Measurements from ENCODE around the gene BPIFB4. TPM values are rescaled to one million over a fixed set of nuclear protein-coding genes. Genes with fewer than 3 reads are reported as not detected.
"Not testable (repeated sequence)": the region's sequence is repeated elsewhere in the genome, so short reads cannot be mapped to it uniquely, and the experiment has no call there.

The BPIFB4 gene
- total RNA-seq, 1 experiment from 2014 or later, result not detected

- POLR2A ChIA-PET, result no interaction called here
- Histone ChIP-seq H3K36me3 (ENCODE audit: control insufficient read depth, insufficient read depth, low read length) (no peaks in the 10 kb centered on the region), H3K27ac (ENCODE audit: low read length) (no peak overlapping the region), H3K27me3 (ENCODE audit: control insufficient read depth, insufficient read depth, low read length) (peaks cover 3% of the 10 kb centered on the region), H3K4me3 (ENCODE audit: low read depth in 2 of 2, low read length in 2 of 2) (no peak overlapping the region), H3K9me3 (ENCODE audit: control insufficient read depth, insufficient read depth, low read depth, low read length) (no peaks in the 10 kb centered on the region), H3K4me1 (ENCODE audit: control insufficient read depth, insufficient read depth, low read length) (no peaks in the 10 kb centered on the region)
- intact Hi-C loops (cut with micrococcal nuclease; ENCODE audit: unreplicated experiment), result no loop called here
- no peak for ATAC-seq
- in situ Hi-C loops (cut with HindIII; ENCODE audit: low pct_unique_long_range_greater_than_20kb, low sequenced_read_pairs), result no loop called here
- TF ChIP-seq CTCF (IDR thresholded peaks at IDR 0.05), result no peak
- TF ChIP-seq POLR2AphosphoS5 (IDR thresholded peaks at IDR 0.05; ENCODE audit: low read depth, low read length), result no peak
- TF ChIP-seq SIN3A (IDR thresholded peaks at IDR 0.05; ENCODE audit: borderline replicate concordance, insufficient read depth, low read depth, low read length), result no peak
- no peak for TF ChIP-seq REST (IDR thresholded peaks at IDR 0.05; ENCODE audit: insufficient read depth in 1 of 2, low read depth in 2 of 2, low read length in 1 of 2)
- TF ChIP-seq TCF7L2 (IDR thresholded peaks at IDR 0.05; ENCODE audit: low read depth, low read length), result no peak
- BruUV-seq (replicated peaks), result no TSS peak
- no peak for DNase-seq (ENCODE audit: low read depth, low spot score)
- CTCF ChIA-PET, result no interaction called here
Observed at GRCh38 chr20:33105316-33105924, 26.0 kb downstream of the BPIFB4 start.

GRCh38 chr20:33106058-33106620 is 26.7 kb downstream of the BPIFB4 start:
- H3K36me3 ChIP-seq (ENCODE audit: control insufficient read depth, insufficient read depth, low read length); H3K27ac ChIP-seq (ENCODE audit: low read length); ATAC-seq; intact Hi-C loops (cut with micrococcal nuclease; ENCODE audit: unreplicated experiment); H3K27me3 ChIP-seq (ENCODE audit: control insufficient read depth, insufficient read depth, low read length); DNase-seq (ENCODE audit: low read depth, low spot score); BruUV-seq (replicated peaks); H3K9me3 ChIP-seq (ENCODE audit: control insufficient read depth, insufficient read depth, low read depth, low read length); H3K4me3 ChIP-seq (ENCODE audit: low read depth in 2 of 2, low read length in 2 of 2); H3K4me1 ChIP-seq (ENCODE audit: control insufficient read depth, insufficient read depth, low read length); POLR2A ChIA-PET; in situ Hi-C loops (cut with HindIII; ENCODE audit: low pct_unique_long_range_greater_than_20kb, low sequenced_read_pairs); CTCF ChIA-PET: not testable (repeated sequence)

- Histone ChIP-seq H3K4me1 (ENCODE audit: control insufficient read depth, insufficient read depth, low read length) (no peaks in the 10 kb centered on the region), H3K9me3 (ENCODE audit: control insufficient read depth, insufficient read depth, low read depth, low read length) (no peaks in the 10 kb centered on the region), H3K4me3 (ENCODE audit: low read depth in 2 of 2, low read length in 2 of 2) (no peak overlapping the region), H3K27me3 (ENCODE audit: control insufficient read depth, insufficient read depth, low read length) (no peaks in the 10 kb centered on the region), H3K36me3 (ENCODE audit: control insufficient read depth, insufficient read depth, low read length) (no peaks in the 10 kb centered on the region), H3K27ac (ENCODE audit: low read length) (no peak overlapping the region)
- in situ Hi-C loops (cut with HindIII; ENCODE audit: low pct_unique_long_range_greater_than_20kb, low sequenced_read_pairs) (no loop called here), intact Hi-C loops (cut with micrococcal nuclease; ENCODE audit: unreplicated experiment) (no loop called here)
- no peak for TF ChIP-seq TCF7L2 (IDR thresholded peaks at IDR 0.05; ENCODE audit: low read depth, low read length)
- no peak for TF ChIP-seq CTCF (IDR thresholded peaks at IDR 0.05)
- no peak for TF ChIP-seq POLR2AphosphoS5 (IDR thresholded peaks at IDR 0.05; ENCODE audit: low read depth, low read length)
- TF ChIP-seq SIN3A (IDR thresholded peaks at IDR 0.05; ENCODE audit: borderline replicate concordance, insufficient read depth, low read depth, low read length), result no peak
- TF ChIP-seq REST (IDR thresholded peaks at IDR 0.05; ENCODE audit: insufficient read depth in 1 of 2, low read depth in 2 of 2, low read length in 1 of 2), result no peak
- no TSS peak for BruUV-seq (replicated peaks)
- ChIA-PET POLR2A (no interaction called here), CTCF (no interaction called here)
- DNase-seq (ENCODE audit: low read depth, low spot score) (no peak), ATAC-seq (no peak)
Observed at GRCh38 chr20:33108661-33109060, 29.2 kb downstream of the BPIFB4 start.
